ENCODE measurements around the gene IRAK1. TPM values are rescaled to one million over a fixed set of nuclear protein-coding genes. Genes with fewer than 3 reads are reported as not detected.

Gene IRAK1
- total and polyA plus RNA-seq, 10 of the 15 experiments (the other 5 are each of a cell fraction or from before 2014, with no cell fraction given) = 4.2 to 136 (median 39.5) TPM

DNA sequence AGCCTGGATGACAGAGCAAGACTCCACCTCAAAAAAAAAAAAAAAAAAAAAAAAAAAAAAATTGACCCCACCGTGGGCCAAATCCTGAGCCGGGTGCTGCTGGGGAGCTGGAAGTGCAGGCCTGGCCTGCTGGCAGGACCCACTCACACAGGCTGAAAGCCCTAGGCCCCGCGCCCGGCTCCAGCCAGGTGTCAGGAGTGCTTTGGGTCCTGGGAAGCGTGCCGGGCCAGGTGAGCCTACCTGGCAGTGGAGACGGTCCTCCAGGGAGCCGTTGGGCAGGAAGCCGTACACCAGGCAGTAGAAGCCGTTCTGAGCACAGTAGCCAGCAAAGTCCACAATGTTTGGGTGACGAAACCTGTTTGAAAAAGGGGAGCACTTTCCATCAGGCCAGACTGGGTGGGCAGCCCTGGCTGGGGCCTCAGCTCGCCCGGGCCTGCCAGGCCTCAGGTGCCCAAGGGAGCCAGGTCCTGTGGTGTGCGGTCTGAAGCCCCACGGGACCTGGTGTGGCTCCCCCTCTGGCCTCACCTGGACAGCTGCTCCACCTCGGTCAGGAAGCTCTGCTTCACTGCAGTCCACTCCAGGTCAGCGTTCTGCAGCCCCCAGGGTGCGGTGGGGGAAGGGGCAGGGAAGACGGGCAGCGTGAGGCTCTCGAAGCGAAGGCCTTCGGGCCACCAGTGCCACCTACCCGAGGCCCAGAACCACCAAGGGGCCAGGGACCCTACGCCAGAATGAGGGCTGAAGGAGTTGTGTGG, 1.8 kb downstream of the IRAK1 start:
- FAIRE-seq = no peak
- Histone ChIP-seq H3K9ac (ENCODE audit: control insufficient read depth, insufficient read depth, low read length) (peak overlapping the region; percentile 86), H3K4me3 (peak overlapping the region; percentile 85), H2AFZ (ENCODE audit: control insufficient read depth, low read depth, low read length) (no peak overlapping the region), H3K27ac (ENCODE audit: control insufficient read depth, insufficient read depth) (peak overlapping the region; percentile 82), H4K20me1 (ENCODE audit: control insufficient read depth, insufficient read depth) (no peaks in the 10 kb centered on the region), H3K27me3 (replicated peaks in 1 of 2; ENCODE audit: control insufficient read depth in 2 of 2, insufficient read depth in 2 of 2, low read length in 1 of 2) (no peaks in the 10 kb centered on the region), H3K4me1 (ENCODE audit: control insufficient read depth, insufficient read depth, low read length) (peaks cover 14% of the 10 kb centered on the region), H3K9me3 (replicated peaks; ENCODE audit: control insufficient read depth, insufficient read depth, low read length) (no peaks in the 10 kb centered on the region), H3K79me2 (ENCODE audit: control insufficient read depth, insufficient read depth, low read length) (peaks cover 41% of the 10 kb centered on the region), H3K36me3 (ENCODE audit: control insufficient read depth in 2 of 2, insufficient read depth in 2 of 2, low read length in 1 of 2) (peaks cover 0 to 5% of the 10 kb centered on the region in 2 experiments; a peak in 3 of 4 replicates), H3K4me2 (ENCODE audit: control insufficient read depth, insufficient read depth) (peak overlapping the region; percentile 66)
- WGBS (ENCODE audit: insufficient coverage, insufficient replicate concordance, low lambda C conversion rate, missing lambda C conversion rate) = 32% methylated on average over 26 of the region's 26 CpGs
- no TSS peak for BruUV-seq (replicated peaks)
- ChIA-PET CTCF (interaction anchor here (0.7 to 1.9 kb wide), 4 partner anchors 8 to 355 kb away, joined by 3 to 4 read pairs (median 4); no protein-coding TSS in a partner anchor), RAD21 (ENCODE audit: unreplicated experiment) (interaction anchor here (1.1 to 1.8 kb wide), 6 partner anchors 10 to 95 kb away, joined by 3 to 10 read pairs (median 4); partner anchors contain the start of gene MECP2), POLR2A (interaction anchor here (0.6 to 2.0 kb wide), 12 partner anchors 8 to 74 kb away, joined by 3 to 11 read pairs (median 3); partner anchors contain the start of gene HCFC1), SMC1A (ENCODE audit: uncharacterized antibody, unreplicated experiment) (interaction anchor here (0.9 to 1.9 kb wide), 5 partner anchors 9 to 37 kb away, joined by 3 to 7 read pairs (median 3); no protein-coding TSS in a partner anchor)
- no peak for DNase-seq (ENCODE audit: low read depth, low spot score)
- in situ Hi-C loops (cut with MboI) (no loop called here), intact Hi-C loops (cut with micrococcal nuclease; ENCODE audit: unreplicated experiment) (no loop called here)
- ATAC-seq = peak; percentile 17
- TF ChIP-seq RFX5 (IDR thresholded peaks at IDR 0.05; ENCODE audit: low read depth, low read length) (no peak), KAT2A (conservative IDR thresholded peaks at IDR 0.05; ENCODE audit: control insufficient read depth, low read depth, low read length) (no peak), ZZZ3 (IDR thresholded peaks at IDR 0.05; ENCODE audit: control insufficient read depth, insufficient read length, low read depth) (no peak), RCOR1 (conservative IDR thresholded peaks at IDR 0.05; ENCODE audit: low read depth, low read length) (no peak), TARDBP (IDR thresholded peaks at IDR 0.05; ENCODE audit: borderline replicate concordance) (no peak), MEF2B (IDR thresholded peaks at IDR 0.05; ENCODE audit: partially characterized antibody, poor library complexity, severe bottlenecking) (peak; percentile 65), RB1 (IDR thresholded peaks at IDR 0.05; ENCODE audit: borderline replicate concordance) (no peak), SMAD5 (IDR thresholded peaks at IDR 0.05; ENCODE audit: low read depth) (no peak), TCF12 (IDR thresholded peaks at IDR 0.05; ENCODE audit: low read depth, low read length) (0 out of 2 replicates have a peak, but pooled peaks have one; percentile 10)
- TF ChIP-seq, protein P1, sequence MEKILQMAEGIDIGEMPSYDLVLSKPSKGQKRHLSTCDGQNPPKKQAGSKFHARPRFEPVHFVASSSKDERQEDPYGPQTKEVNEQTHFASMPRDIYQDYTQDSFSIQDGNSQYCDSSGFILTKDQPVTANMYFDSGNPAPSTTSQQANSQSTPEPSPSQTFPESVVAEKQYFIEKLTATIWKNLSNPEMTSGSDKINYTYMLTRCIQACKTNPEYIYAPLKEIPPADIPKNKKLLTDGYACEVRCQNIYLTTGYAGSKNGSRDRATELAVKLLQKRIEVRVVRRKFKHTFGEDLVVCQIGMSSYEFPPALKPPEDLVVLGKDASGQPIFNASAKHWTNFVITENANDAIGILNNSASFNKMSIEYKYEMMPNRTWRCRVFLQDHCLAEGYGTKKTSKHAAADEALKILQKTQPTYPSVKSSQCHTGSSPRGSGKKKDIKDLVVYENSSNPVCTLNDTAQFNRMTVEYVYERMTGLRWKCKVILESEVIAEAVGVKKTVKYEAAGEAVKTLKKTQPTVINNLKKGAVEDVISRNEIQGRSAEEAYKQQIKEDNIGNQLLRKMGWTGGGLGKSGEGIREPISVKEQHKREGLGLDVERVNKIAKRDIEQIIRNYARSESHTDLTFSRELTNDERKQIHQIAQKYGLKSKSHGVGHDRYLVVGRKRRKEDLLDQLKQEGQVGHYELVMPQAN (conservative IDR thresholded peaks at IDR 0.05) = 0 out of 2 replicates have a peak, but pooled peaks have one; percentile 21
- TF ChIP-seq, protein P2, sequence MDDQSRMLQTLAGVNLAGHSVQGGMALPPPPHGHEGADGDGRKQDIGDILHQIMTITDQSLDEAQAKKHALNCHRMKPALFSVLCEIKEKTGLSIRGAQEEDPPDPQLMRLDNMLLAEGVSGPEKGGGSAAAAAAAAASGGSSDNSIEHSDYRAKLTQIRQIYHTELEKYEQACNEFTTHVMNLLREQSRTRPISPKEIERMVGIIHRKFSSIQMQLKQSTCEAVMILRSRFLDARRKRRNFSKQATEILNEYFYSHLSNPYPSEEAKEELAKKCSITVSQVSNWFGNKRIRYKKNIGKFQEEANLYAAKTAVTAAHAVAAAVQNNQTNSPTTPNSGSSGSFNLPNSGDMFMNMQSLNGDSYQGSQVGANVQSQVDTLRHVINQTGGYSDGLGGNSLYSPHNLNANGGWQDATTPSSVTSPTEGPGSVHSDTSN (IDR thresholded peaks at IDR 0.05; ENCODE audit: insufficient replicate concordance, low read depth, low read length) = no peak
- TF ChIP-seq, protein P3, sequence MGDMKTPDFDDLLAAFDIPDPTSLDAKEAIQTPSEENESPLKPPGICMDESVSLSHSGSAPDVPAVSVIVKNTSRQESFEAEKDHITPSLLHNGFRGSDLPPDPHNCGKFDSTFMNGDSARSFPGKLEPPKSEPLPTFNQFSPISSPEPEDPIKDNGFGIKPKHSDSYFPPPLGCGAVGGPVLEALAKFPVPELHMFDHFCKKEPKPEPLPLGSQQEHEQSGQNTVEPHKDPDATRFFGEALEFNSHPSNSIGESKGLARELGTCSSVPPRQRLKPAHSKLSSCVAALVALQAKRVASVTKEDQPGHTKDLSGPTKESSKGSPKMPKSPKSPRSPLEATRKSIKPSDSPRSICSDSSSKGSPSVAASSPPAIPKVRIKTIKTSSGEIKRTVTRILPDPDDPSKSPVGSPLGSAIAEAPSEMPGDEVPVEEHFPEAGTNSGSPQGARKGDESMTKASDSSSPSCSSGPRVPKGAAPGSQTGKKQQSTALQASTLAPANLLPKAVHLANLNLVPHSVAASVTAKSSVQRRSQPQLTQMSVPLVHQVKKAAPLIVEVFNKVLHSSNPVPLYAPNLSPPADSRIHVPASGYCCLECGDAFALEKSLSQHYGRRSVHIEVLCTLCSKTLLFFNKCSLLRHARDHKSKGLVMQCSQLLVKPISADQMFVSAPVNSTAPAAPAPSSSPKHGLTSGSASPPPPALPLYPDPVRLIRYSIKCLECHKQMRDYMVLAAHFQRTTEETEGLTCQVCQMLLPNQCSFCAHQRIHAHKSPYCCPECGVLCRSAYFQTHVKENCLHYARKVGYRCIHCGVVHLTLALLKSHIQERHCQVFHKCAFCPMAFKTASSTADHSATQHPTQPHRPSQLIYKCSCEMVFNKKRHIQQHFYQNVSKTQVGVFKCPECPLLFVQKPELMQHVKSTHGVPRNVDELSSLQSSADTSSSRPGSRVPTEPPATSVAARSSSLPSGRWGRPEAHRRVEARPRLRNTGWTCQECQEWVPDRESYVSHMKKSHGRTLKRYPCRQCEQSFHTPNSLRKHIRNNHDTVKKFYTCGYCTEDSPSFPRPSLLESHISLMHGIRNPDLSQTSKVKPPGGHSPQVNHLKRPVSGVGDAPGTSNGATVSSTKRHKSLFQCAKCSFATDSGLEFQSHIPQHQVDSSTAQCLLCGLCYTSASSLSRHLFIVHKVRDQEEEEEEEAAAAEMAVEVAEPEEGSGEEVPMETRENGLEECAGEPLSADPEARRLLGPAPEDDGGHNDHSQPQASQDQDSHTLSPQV (IDR thresholded peaks at IDR 0.05) = no peak
